Renal cortex interstitium (tissue), 3 donors: ENCODE data around the gene GDPD2. TPM values are rescaled to one million over a fixed set of nuclear protein-coding genes. Genes with fewer than 3 reads are reported as not detected.

ENCODE experiments used
- polyA plus RNA-seq, 3 donors: library from polyadenylated mRNA; unstranded; fragments of 120-200 nt; gene quantifications; one replicate each; pipeline ENCODE4 v1.2.1, GENCODE V29; 2013; ENCODE audit not compliant: insufficient read length in 3 of 3

GDPD2 gene
- polyA plus RNA-seq, 3 donors: 0.99 to 1.8 (median 1.8) TPM

Other genes with a start within 250 kb of the GDPD2 start
- gene DGAT2L6, start 245.8 kb upstream of the GDPD2 start, polyA plus RNA-seq: not detected
- gene AWAT1, start 188.7 kb upstream of the GDPD2 start, polyA plus RNA-seq: not detected
- gene P2RY4, start 163.1 kb upstream of the GDPD2 start, polyA plus RNA-seq: under 1 TPM; 0.12 to 0.47 (median 0.14) TPM
- gene ARR3, start 155.0 kb upstream of the GDPD2 start, polyA plus RNA-seq: 1 to 10 TPM in 1 of 3 donors, under 1 TPM in 2; 0.45 to 1.0 (median 0.79) TPM
- 1 to 10 TPM in 1 of 3 donors, under 1 TPM in 2; 0.72 to 1.2 (median 0.79) TPM for gene RAB41, start 141.1 kb upstream of the GDPD2 start, polyA plus RNA-seq
- gene PDZD11, start 133.4 kb upstream of the GDPD2 start, polyA plus RNA-seq: 10 to 100 TPM; 49.8 to 58.3 (median 57.6) TPM
- gene KIF4A, start 133.2 kb upstream of the GDPD2 start, polyA plus RNA-seq: 10 to 100 TPM; 13.0 to 22.6 (median 22.2) TPM
- gene DLG3, start 21.5 kb downstream of the GDPD2 start, polyA plus RNA-seq: 10 to 100 TPM; 38.0 to 41.5 (median 39.3) TPM